Measurements from ENCODE around the gene MYO18A. TPM values are rescaled to one million over a fixed set of nuclear protein-coding genes. Genes with fewer than 3 reads are reported as not detected.
A peak's percentile ranks its signal among the peaks of the same experiment; 100 is the strongest.

MYO18A gene
- polyA plus RNA-seq, 3 donors from 2014 or later = 1.5 to 32.5 (median 5.2) TPM

DNA sequence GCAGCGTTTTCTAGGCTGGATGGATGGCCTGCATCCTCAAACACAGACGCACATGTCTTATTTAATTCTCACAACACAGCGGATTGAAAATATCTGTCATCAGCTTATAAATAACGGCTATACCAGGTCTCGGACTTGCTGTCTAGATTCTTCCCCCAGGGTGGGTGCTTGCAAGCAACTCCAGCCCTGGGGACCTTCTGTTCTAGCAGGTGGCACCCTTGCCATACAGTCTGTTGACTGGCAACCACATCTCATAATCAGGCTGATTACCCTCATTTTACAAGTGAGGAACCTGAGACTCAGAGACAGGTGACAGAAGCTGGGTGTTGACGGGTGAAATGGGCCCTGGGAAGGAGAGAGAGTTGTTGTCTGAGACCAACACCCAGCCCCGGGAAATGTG is 158.1 kb downstream of the MYO18A start:
- H3K27me3 Mint-ChIP-seq (ENCODE audit: low read depth in 3 of 3) = peaks cover 2 to 32% (median 14%) of the 10 kb centered on the region in 3 donors
- DNase-seq = no peak
- H3K4me1 Mint-ChIP-seq = peaks cover 4% of the 10 kb centered on the region in 2 donors
- H3K4me3 Mint-ChIP-seq = no peak overlapping the region
- H3K27ac Mint-ChIP-seq = no peak overlapping the region
- H3K36me3 Mint-ChIP-seq = peaks cover 0 to 4% (median 0%) of the 10 kb centered on the region in 3 donors
- peaks cover 0 to 1% (median 0%) of the 10 kb centered on the region in 6 donors for H3K9me3 Mint-ChIP-seq

DNA sequence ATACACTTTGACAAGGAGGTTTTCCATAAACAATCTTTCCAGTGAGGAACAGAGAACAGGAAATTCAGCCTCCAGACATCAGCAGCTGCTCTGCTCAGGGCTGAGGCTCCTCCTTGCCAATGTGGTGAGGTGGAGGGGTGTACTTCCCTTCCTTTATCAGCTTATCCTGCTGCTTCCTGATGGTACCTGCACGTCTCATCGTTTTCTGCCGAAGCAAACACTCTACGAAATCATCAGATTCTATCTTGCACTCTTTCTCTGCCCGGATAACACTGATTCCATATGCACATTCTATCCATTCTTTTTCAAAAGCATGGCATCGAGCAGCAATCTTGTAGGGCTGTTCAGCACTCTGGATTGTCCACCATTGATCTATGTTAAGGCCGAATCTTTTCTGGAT is 159.0 kb downstream of the MYO18A start:
- no peak for DNase-seq
- Mint-ChIP-seq H3K27me3 (ENCODE audit: low read depth in 3 of 3) (peaks cover 2 to 31% (median 16%) of the 10 kb centered on the region in 3 donors), H3K36me3 (peaks cover 0 to 4% (median 0%) of the 10 kb centered on the region in 3 donors), H3K27ac (peak overlapping the region in 1 of 6 donors; percentile 50), H3K4me3 (no peak overlapping the region), H3K9me3 (peaks cover 0 to 1% (median 0%) of the 10 kb centered on the region in 6 donors), H3K4me1 (peaks cover 4% of the 10 kb centered on the region in 2 donors)

Other genes with a start within 250 kb of the MYO18A start
- 10 to 100 TPM in 1 of 3 donors, 1 to 10 TPM in 2; 1.2 to 15.3 (median 3.9) TPM for gene PHF12, start 228.9 kb downstream of the MYO18A start, polyA plus RNA-seq
- gene SEZ6, start 174.4 kb downstream of the MYO18A start, polyA plus RNA-seq = 1 to 10 TPM in 1 of 3 donors, under 1 TPM in 2; 0.71 to 3.8 (median 0.86) TPM
- 1 to 10 TPM; 1.6 to 2.7 (median 2.0) TPM for gene PIPOX, start 137.3 kb downstream of the MYO18A start, polyA plus RNA-seq
- not detected for gene CRYBA1, start 66.5 kb upstream of the MYO18A start, polyA plus RNA-seq
- gene NUFIP2, start 113.8 kb upstream of the MYO18A start, polyA plus RNA-seq = 10 to 100 TPM in 2 of 3 donors, 1 to 10 TPM in 1; 8.6 to 17.2 (median 11.9) TPM
- gene TAOK1, start 210.0 kb upstream of the MYO18A start, polyA plus RNA-seq = 1 to 10 TPM; 2.0 to 3.4 (median 2.2) TPM